ENCODE measurements around the gene HTR6.

Gene HTR6

GRCh38 chr1:19682257-19682656 is 17.6 kb downstream of the HTR6 start:
- DNase-seq (ENCODE audit: low spot score) = no peak
- no peak for TF ChIP-seq CTCF (IDR thresholded peaks at IDR 0.05; ENCODE audit: extremely low read depth, missing control alignments)

- DNase-seq (ENCODE audit: low spot score) = no peak
- TF ChIP-seq CTCF (IDR thresholded peaks at IDR 0.05; ENCODE audit: extremely low read depth, missing control alignments) = no peak
Observed at GRCh38 chr1:19682901-19683300, 18.2 kb downstream of the HTR6 start.

- no peak for TF ChIP-seq CTCF (IDR thresholded peaks at IDR 0.05; ENCODE audit: extremely low read depth, missing control alignments)
Observed at GRCh38 chr1:19683351-19683750, 18.7 kb downstream of the HTR6 start.

GRCh38 chr1:19684677-19685076 is 20.0 kb downstream of the HTR6 start:
- DNase-seq (ENCODE audit: low spot score) = no peak
- no peak for TF ChIP-seq CTCF (IDR thresholded peaks at IDR 0.05; ENCODE audit: extremely low read depth, missing control alignments)

More at GRCh38 chr1:19683351-19683750, 18.7 kb downstream of the HTR6 start:
- DNase-seq (ENCODE audit: low spot score) = no peak

- DNase-seq (ENCODE audit: low spot score) = no peak
- no peak for TF ChIP-seq CTCF (IDR thresholded peaks at IDR 0.05; ENCODE audit: extremely low read depth, missing control alignments)
Observed at GRCh38 chr1:19685994-19686393, 21.3 kb downstream of the HTR6 start.

GRCh38 chr1:19687414-19687813 is 22.7 kb downstream of the HTR6 start:
- TF ChIP-seq CTCF (IDR thresholded peaks at IDR 0.05; ENCODE audit: extremely low read depth, missing control alignments) = no peak
- no peak for DNase-seq (ENCODE audit: low spot score)

- no peak for TF ChIP-seq CTCF (IDR thresholded peaks at IDR 0.05; ENCODE audit: extremely low read depth, missing control alignments)
- DNase-seq (ENCODE audit: low spot score) = no peak
Observed at GRCh38 chr1:19688041-19688842, 23.6 kb downstream of the HTR6 start.
